ENCODE results near the gene SNAP47.

GRCh38 chr1:227728892-227729143, 6.4 kb upstream of the SNAP47 start:
- TF ChIP-seq, protein P1, sequence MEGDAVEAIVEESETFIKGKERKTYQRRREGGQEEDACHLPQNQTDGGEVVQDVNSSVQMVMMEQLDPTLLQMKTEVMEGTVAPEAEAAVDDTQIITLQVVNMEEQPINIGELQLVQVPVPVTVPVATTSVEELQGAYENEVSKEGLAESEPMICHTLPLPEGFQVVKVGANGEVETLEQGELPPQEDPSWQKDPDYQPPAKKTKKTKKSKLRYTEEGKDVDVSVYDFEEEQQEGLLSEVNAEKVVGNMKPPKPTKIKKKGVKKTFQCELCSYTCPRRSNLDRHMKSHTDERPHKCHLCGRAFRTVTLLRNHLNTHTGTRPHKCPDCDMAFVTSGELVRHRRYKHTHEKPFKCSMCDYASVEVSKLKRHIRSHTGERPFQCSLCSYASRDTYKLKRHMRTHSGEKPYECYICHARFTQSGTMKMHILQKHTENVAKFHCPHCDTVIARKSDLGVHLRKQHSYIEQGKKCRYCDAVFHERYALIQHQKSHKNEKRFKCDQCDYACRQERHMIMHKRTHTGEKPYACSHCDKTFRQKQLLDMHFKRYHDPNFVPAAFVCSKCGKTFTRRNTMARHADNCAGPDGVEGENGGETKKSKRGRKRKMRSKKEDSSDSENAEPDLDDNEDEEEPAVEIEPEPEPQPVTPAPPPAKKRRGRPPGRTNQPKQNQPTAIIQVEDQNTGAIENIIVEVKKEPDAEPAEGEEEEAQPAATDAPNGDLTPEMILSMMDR (IDR thresholded peaks at IDR 0.05; ENCODE audit: low read length), result no peak
- TF ChIP-seq EZH2phosphoT487 (IDR thresholded peaks at IDR 0.05; ENCODE audit: low read length) (no peak), EZH2 (optimal IDR thresholded peaks at IDR 0.05; ENCODE audit: low read depth, low read length) (no peak)

All from MM.1S (cell line).